Adrenal gland (tissue), 12 donors: ENCODE data around the gene CST7. TPM values are rescaled to one million over a fixed set of nuclear protein-coding genes. Genes with fewer than 3 reads are reported as not detected.
A peak's percentile ranks its signal among the peaks of the same experiment; 100 is the strongest.
"Not testable (repeated sequence)": the region's sequence is repeated elsewhere in the genome, so short reads cannot be mapped to it uniquely, and the experiment has no call there.

Source experiments
- DNase-seq, 7 donors: peaks; one replicate each; pipeline ENCODE4 v3.0.0-alpha.2; 2019 to 2020
- H3K27ac ChIP-seq, 5 donors: fragments of 200-600 bp; sonication (generic) in 4 of 5; 1 replicate in 3 of 5; 2 replicates in 2 of 5; pipeline versions ENCODE4 v1.5.1 to v1.8.0; 2016 to 2020; ENCODE audit warnings: mild to moderate bottlenecking in 1 of 5
- H3K27me3 ChIP-seq: fragments of 200-600 bp; 2 replicates; pipeline ENCODE4 v1.8.0; 2021
- H3K36me3 ChIP-seq, 2 donors: fragments of 200-600 bp; replicated peaks in 1 of 2; 1 replicate in 1 of 2; 2 replicates in 1 of 2; pipeline versions ENCODE4 v1.5.1 to v1.8.0; 2018 to 2022
- H3K4me1 ChIP-seq, 2 donors: fragments of 200-600 bp; replicated peaks in 1 of 2; 1 replicate in 1 of 2; 2 replicates in 1 of 2; pipeline versions ENCODE4 v1.5.1 to v1.8.0; 2018 to 2021
- H3K4me3 ChIP-seq, 4 donors: fragments of 200-600 bp; sonication (generic) in 3 of 4; one replicate each; pipeline ENCODE4 v1.5.1; 2016 to 2018
- H3K9me3 ChIP-seq, 3 donors: fragments of 200-600 bp; sonication (generic) in 1 of 3; replicated peaks in 1 of 3; 1 replicate in 2 of 3; 2 replicates in 1 of 3; pipeline versions ENCODE4 v1.5.1 to v1.8.0; 2016 to 2021
- WGBS, 4 donors: extraction: QIAGEN DNeasy Blood & Tissue Kit in 2 of 4; methylation state at CpG; one replicate each; pipeline versions ENCODE4 v1.1.5 to v1.1.7; 2013 to 2017; 5-methylcytosine and 5-hydroxymethylcytosine counted together
- intact Hi-C, 2 donors: fragments of 100-400 bp; cut with DNase I; formaldehyde crosslinking; loops; one replicate each; pipeline versions ENCODE4 v1.14.1 to v1.15.0; 2022 to 2023
- polyA plus RNA-seq, 3 donors: library from polyadenylated mRNA; stranded (reverse); fragments of 200-250 nt in 2 of 3; fragments of 350-450 nt in 1 of 3; fragmentation: Illumina TruSeq in 1 of 3; extraction: RNeasy Lipid Tissue Mini Kit (QIAGEN cat#74804) in 1 of 3; gene quantifications; one replicate each; pipeline ENCODE4 v1.2.3, GENCODE V29; 2013 to 2014
- total RNA-seq, 9 donors: library from RNA; depleted of rRNA in 4 of 9; stranded (reverse); fragments of >200 nt in 4 of 9; fragments of 120-200 nt in 1 of 9; fragmentation: NEBNext Ultra II Directional in 1 of 9; extraction: Animal tissue kit (Norgen Biotek cat#: 25700) in 1 of 9; gene quantifications; one replicate each; pipeline versions ENCODE4 v1.1.0 to v1.2.4, GENCODE V29; 2013 to 2023
- TF ChIP-seq, protein P1 (sequence below), 6 experiments: fragments of 450-650 bp in 4 of 6; fragments of 200-600 bp in 2 of 6; sonication (generic) in 1 of 6; IDR thresholded peaks; 1 replicate in 5 of 6; 2 replicates in 1 of 6; pipeline versions ENCODE4 v1.5.1 to v1.8.0; 2016 to 2021; ENCODE audit warnings: antibody characterized with exemption in 6 of 6, mild to moderate bottlenecking in 2 of 6, moderate library complexity in 1 of 6
- donor health status: healthy with polysubstance abuse.
- donor health status: Bipolar disorder and iron deficiency.
- donor health status: DM: yes; HTN: yes; CAD: no.
- donor health status: DM: no; HTN: no; CAD: no.
- donor health status: DM: no; HTN: no; CAD: no.
- donor health status: DM: yes; HTN: yes; CAD: no.

The CST7 gene
- total and polyA plus RNA-seq, 12 donors = 0.17 to 4.1 (median 0.93) TPM

DNA sequence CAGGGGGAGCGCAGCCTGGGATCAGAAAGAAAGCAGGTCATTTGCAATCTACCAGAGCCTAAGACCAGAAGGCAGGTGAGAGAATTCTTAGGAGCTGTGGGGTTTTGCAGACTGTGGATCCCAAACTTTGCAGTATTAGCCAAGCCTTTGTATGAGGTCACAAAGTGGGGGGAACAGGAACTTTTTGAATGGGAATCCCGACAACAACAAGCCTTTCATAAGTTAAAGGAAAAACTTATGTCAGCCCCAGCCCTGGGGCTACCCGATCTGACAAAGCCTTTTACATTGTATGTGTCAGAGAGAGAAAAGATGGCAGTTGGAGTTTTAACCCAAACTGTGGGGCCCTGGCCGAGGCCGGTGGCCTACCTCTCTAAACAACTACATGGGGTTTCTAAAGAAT, 19.8 kb upstream of the CST7 start:
- H3K4me3 ChIP-seq, H3K36me3 ChIP-seq, DNase-seq, H3K27me3 ChIP-seq, H3K27ac ChIP-seq, H3K9me3 ChIP-seq, intact Hi-C loops, H3K4me1 ChIP-seq: not testable (repeated sequence)
- 76 to 82% (median 79%) methylated on average over 5 of the region's 5 CpGs for WGBS, 4 donors

DNA sequence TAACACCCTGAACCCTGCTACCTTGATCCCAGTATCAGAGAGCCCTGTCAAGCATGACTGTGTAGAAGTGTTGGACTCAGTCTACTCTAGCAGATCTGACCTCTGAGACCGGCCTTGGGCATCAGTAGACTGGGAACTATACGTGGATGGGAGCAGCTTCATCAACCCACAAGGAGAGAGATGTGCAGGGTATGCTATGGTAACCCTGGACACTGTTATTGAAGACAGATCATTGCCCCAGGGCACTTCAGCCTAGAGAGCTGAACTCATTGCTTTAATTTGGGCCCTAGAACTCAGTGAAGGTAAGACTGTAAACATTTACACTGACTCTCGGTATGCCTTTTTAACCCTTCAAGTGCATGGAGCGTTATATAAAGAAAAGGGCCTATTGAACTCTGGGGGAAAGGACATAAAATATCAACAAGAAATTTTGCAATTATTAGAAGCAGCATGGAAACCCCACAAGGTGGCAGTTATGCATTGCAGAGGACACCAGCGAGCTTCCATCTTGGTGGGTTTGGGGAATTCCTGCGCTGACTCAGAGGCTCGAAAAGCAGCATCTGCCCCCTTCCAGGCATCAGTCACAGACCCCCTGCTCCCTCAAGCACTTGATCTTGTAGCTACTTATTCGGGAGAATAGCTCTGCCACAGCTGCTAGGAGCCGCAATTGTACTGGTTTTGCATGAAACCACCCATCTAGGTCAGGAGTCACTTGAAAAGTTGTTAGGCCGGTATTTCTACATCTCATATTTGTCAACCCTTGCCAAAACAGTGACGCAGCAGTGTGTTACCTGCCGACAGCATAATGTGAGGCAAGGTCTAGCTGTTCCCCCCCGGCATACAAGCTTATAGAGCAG, 19.0 kb upstream of the CST7 start:
- H3K4me3 ChIP-seq, intact Hi-C loops, H3K9me3 ChIP-seq, H3K27me3 ChIP-seq, H3K27ac ChIP-seq, H3K4me1 ChIP-seq, H3K36me3 ChIP-seq: not testable (repeated sequence)
- DNase-seq = peak in 1 of 7 donors; percentile 31
- 53 to 67% (median 64%) methylated on average over 13 of the region's 13 CpGs for WGBS, 4 donors

DNA sequence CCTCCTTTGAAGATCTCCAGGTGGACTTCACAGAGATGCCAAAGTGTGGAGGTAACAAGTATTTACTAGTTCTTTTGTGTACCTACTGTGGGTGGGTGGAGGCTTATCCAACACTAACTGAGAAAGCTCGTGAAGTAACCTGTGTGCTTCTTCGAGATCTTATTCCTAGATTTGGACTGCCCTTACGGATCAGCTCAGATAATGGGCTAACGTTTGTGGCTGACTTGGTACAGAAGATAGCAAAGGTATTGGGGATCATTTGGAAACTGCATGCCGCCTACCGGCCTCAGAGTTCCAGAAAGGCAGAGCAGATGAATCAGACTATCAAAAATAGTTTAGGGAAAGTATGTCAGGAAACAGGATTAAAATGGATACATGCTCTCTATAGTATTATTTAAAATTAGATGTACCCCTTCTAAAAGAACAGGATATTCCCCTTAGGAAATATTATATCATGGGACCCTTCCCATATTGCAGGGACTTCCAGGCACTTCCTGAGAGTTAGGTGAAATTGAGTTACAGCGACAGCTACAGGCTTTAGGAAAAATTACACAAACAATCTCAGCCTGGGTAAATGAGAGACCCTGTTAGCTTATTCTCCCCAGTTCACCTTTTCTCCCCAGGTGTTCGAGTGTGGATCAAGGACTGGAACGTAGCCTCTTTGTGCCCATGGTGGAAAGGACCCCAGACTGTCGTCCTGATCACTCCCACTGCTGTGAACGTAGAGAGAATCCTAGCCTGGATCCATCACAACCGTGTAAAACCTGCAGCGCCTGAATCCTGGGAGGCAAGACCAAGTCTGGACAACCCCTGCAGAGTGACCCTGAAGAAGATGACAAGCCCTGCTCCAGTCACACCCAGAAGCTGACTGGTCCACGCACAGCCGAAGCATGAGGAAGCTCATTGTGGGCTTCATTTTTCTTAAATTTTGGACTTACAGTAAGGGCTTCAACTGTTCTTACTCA, 18.1 kb upstream of the CST7 start:
- TF ChIP-seq, protein P1, sequence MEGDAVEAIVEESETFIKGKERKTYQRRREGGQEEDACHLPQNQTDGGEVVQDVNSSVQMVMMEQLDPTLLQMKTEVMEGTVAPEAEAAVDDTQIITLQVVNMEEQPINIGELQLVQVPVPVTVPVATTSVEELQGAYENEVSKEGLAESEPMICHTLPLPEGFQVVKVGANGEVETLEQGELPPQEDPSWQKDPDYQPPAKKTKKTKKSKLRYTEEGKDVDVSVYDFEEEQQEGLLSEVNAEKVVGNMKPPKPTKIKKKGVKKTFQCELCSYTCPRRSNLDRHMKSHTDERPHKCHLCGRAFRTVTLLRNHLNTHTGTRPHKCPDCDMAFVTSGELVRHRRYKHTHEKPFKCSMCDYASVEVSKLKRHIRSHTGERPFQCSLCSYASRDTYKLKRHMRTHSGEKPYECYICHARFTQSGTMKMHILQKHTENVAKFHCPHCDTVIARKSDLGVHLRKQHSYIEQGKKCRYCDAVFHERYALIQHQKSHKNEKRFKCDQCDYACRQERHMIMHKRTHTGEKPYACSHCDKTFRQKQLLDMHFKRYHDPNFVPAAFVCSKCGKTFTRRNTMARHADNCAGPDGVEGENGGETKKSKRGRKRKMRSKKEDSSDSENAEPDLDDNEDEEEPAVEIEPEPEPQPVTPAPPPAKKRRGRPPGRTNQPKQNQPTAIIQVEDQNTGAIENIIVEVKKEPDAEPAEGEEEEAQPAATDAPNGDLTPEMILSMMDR (IDR thresholded peaks at IDR 0.05) = peak in 5 of 6 experiments; percentile 8 to 45 (median 17)
- 63 to 69% (median 67%) methylated on average over 15 of the region's 15 CpGs for WGBS, 4 donors
- H3K36me3 ChIP-seq, H3K4me3 ChIP-seq, H3K4me1 ChIP-seq, H3K9me3 ChIP-seq, intact Hi-C loops, H3K27me3 ChIP-seq: not testable (repeated sequence)
- H3K27ac ChIP-seq = peak overlapping the region in 1 of 5 donors; percentile 34
- peak in 1 of 7 donors; percentile 36 for DNase-seq

DNA sequence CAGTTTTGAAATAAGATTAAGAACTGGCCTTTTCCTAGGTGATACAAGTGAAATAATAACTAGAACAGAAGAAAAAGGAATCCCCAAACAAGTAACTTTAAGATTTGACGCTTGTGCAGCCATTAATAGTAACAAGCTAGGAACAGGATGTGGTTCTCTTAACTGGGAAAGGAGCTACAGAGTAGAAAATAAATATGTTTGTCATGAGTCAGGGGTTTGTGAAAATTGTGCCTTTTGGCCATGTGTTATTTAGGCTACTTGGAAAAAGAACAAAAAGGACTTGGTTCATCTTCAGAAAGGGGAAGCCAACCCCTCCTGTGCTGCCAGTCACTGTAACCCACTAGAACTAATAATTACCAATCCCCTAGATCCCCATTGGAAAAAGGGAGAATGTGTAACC, 17.2 kb upstream of the CST7 start:
- H3K27me3 ChIP-seq, H3K36me3 ChIP-seq, H3K4me1 ChIP-seq, H3K4me3 ChIP-seq, H3K27ac ChIP-seq, DNase-seq, intact Hi-C loops, H3K9me3 ChIP-seq: not testable (repeated sequence)
- 54 to 69% (median 59%) methylated on average over 1 of the region's 1 CpG for WGBS, 4 donors

DNA sequence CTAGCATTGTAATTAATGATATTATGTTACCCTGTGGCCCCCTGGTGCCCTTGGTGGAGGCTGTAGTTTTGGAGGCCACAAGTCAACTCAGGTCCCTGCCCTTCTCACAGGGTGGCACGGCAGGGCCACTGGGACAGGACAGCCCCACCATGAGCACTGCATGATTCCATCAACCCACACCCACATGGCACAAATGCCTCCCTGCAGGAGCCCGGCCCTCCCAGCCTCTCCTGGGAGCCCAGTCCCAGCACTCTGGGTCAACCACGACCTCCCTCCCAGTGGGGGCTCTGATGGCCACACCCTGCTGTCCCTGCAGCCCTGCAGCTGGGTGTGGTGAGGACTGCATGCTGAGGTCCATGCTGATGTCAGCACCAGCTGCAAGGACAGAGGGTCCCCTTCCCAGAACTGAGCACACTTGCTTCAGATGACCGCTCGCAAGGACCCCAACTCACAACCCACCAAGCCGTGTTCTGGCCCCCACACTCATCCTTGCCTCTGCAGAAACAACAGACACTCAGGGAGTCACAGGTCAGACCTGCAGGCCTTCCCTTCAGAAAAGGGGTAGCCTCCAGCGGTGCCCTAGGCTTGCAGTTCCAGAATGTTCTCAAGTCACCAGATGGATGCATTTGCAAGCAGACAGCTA, 15.7 kb upstream of the CST7 start:
- Histone ChIP-seq H3K36me3 (no peaks in the 10 kb centered on the region), H3K9me3 (no peaks in the 10 kb centered on the region), H3K4me3 (no peak overlapping the region), H3K4me1 (no peaks in the 10 kb centered on the region), H3K27ac (no peak overlapping the region), H3K27me3 (no peaks in the 10 kb centered on the region)
- TF ChIP-seq, protein P1 (IDR thresholded peaks at IDR 0.05) = no peak
- DNase-seq = peak in 1 of 7 donors; percentile 23
- intact Hi-C loops = no loop called here
- WGBS, 4 donors = 74 to 88% (median 85%) methylated on average over 1 to 7 of the region's 7 CpGs
